Lower leg skin (tissue), 4 donors: ENCODE results near the gene MGMT. TPM values are rescaled to one million over a fixed set of nuclear protein-coding genes. Genes with fewer than 3 reads are reported as not detected.

Source experiments
- DNase-seq, 2 donors: peaks; one replicate each; pipeline ENCODE4 v3.0.0-alpha.2; 2019; ENCODE audit warnings: low spot score in 2 of 2
- H3K4me3 ChIP-seq: fragments of 200-600 bp; sonication (generic); 2 replicates; pipeline ENCODE4 v1.5.1; 2017; ENCODE audit warnings: mild to moderate bottlenecking, low read depth; ENCODE audit not compliant: poor library complexity, severe bottlenecking
- CTCF ChIP-seq, 3 donors: fragments of 450-650 bp; IDR thresholded peaks; one replicate each; pipeline ENCODE4 v1.5.1; 2016; ENCODE audit warnings: antibody characterized with exemption in 3 of 3, mild to moderate bottlenecking in 3 of 3, moderate library complexity in 2 of 3
- POLR2A ChIP-seq, 2 donors: fragments of 450-650 bp; IDR thresholded peaks; one replicate each; pipeline ENCODE4 v1.6.1; 2016 to 2017; ENCODE audit warnings: antibody characterized with exemption in 2 of 2, mild to moderate bottlenecking in 1 of 2, moderate library complexity in 1 of 2
- WGBS, 2 donors: methylation state at CpG; one replicate each; pipeline ENCODE4 v1.1.5; 2018; 5-methylcytosine and 5-hydroxymethylcytosine counted together
- intact Hi-C: fragments of 100-400 bp; cut with DNase I; formaldehyde crosslinking; loops from one replicate; pipeline ENCODE4 v1.15.0; 2023; ENCODE audit warnings: low total_unique reads
- total RNA-seq, 4 donors: library from RNA; depleted of rRNA; stranded (reverse); fragments of >200 nt; gene quantifications; one replicate each; pipeline ENCODE4 v1.1.0, GENCODE V29; 2016

Gene MGMT
- total RNA-seq, 4 donors from 2014 or later, result 13.1 to 38.7 (median 29.2) TPM

- TF ChIP-seq CTCF (IDR thresholded peaks at IDR 0.05), result no peak
- TF ChIP-seq POLR2A (IDR thresholded peaks at IDR 0.05), result no peak
- intact Hi-C loops, result no loop called here
- DNase-seq, result peak in 1 of 2 donors; percentile 13
- H3K4me3 ChIP-seq, result no peak overlapping the region
- WGBS, 2 donors, result 85 to 91% methylated on average over 22 of the region's 22 CpGs
Observed at GRCh38 chr10:129655007-129655678, 188.1 kb downstream of the MGMT start.

DNA sequence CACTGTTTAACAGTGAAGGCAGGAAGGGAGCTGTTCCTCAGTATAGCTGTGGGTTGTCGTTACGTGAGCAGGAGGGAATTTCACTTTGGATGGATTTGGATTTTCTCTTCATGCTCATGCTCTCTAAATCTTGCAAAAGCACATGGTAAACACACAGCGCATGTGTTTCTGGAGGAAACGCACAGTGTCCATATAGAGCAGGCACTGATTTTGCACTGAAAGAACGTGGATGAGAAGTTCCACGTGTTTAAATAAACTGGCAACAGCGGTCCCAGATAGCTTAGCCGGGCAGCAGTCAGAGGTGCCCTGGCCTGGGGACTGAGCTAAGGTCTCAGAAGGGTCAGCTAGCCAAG, 188.6 kb downstream of the MGMT start:
- WGBS, 2 donors, result 95% methylated on average over 8 of the region's 8 CpGs
- no peak for DNase-seq
- H3K4me3 ChIP-seq, result no peak overlapping the region
- intact Hi-C loops, result no loop called here
- TF ChIP-seq POLR2A (IDR thresholded peaks at IDR 0.05), result no peak
- TF ChIP-seq CTCF (IDR thresholded peaks at IDR 0.05), result no peak

- WGBS, 2 donors, result 94 to 95% methylated on average over 7 of the region's 7 CpGs
- no peak overlapping the region for H3K4me3 ChIP-seq
- intact Hi-C loops, result no loop called here
- TF ChIP-seq POLR2A (IDR thresholded peaks at IDR 0.05), result no peak
- TF ChIP-seq CTCF (IDR thresholded peaks at IDR 0.05), result no peak
- DNase-seq, result no peak
Observed at GRCh38 chr10:129656642-129657041, 189.6 kb downstream of the MGMT start.

DNA sequence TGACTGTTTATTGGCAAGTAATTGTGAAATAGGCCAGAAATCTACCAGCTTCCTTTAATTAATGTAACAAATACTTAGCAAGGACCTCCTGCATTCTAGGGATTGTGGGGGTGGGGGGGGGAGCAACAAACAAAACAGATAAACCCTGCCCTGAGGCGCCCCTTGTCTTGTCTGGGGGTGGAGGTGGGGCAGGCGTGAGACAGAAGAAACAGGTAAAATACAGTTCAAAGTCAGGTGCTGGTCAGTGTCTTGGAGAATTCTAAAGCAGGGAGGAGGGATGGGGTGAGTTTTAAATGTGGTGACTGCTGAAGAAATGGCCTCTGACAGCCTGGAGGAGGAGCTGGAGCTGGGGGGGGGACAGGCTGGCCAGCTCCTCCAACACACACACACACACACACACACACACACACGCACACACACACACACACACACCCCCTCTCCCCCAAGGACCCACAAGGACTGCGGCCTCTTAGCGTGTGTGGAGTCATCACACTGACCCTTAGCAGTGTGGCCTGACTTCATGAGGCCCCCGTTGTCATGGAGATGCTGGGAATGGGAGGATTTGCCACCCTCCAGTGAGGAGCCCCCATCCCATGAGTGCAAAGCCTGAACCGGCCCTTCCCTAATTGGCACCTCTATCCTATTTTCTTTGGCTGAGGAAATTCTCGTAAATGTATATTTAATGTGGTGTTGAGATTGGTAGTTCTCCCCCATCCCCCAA, 190.4 kb downstream of the MGMT start:
- intact Hi-C loops, result no loop called here
- no peak overlapping the region for H3K4me3 ChIP-seq
- peak in 1 of 2 donors; percentile 64 for DNase-seq
- WGBS, 2 donors, result 90 to 92% methylated on average over 8 of the region's 8 CpGs
- TF ChIP-seq CTCF (IDR thresholded peaks at IDR 0.05), result no peak
- TF ChIP-seq POLR2A (IDR thresholded peaks at IDR 0.05), result no peak

DNA sequence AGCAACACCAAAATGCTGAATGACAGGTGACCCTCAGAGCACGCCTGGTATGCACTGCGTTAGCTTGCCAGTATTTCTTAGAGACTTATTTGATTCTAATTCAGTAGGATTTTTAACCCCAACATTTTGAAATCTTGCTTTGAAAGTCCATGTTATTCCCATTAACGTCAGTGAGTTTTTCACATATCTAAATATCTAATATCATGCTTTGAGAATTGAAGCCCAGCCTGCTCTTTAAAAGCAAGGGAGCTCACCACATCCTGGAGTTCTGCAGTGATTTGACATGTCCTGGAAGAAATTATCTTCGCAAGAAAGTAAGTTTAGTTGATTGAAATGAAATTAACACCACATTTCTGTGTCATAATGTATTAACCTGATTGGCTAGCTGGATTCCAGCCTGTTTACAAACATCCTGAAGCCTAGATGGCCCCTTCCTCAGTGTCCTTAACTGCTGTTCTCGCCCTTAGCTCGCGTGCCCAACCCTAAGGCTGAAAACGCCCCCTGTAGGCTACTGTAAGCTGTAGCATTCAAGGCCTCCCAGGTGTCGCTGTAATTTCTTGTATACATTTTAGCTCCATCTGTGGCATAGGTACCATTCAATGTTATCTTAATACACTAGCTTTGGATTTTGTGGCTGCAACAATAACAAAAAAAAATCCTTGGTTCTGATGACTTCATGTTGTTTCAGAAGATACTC, 191.5 kb downstream of the MGMT start:
- no peak for TF ChIP-seq POLR2A (IDR thresholded peaks at IDR 0.05)
- TF ChIP-seq CTCF (IDR thresholded peaks at IDR 0.05), result no peak

More for the DNA sequence above, 191.5 kb downstream of the MGMT start:
- intact Hi-C loops, result no loop called here
- DNase-seq, result no peak
- WGBS, 2 donors, result 91 to 92% methylated on average over 9 of the region's 9 CpGs
- H3K4me3 ChIP-seq, result no peak overlapping the region
